H1 (cell line): ENCODE measurements around the gene PHLDA3. TPM values are rescaled to one million over a fixed set of nuclear protein-coding genes. Genes with fewer than 3 reads are reported as not detected.

Experiments
- CREB1 ChIP-seq: IDR thresholded peaks from 2 replicates; pipeline ENCODE4 v1.6.1; 2012; ENCODE audit warnings: inconsistent platforms
- EGR1 ChIP-seq: IDR thresholded peaks from 2 replicates; pipeline ENCODE4 v1.6.1; 2011; ENCODE audit warnings: low read depth, low read length, borderline replicate concordance
- EP300 ChIP-seq, 2 experiments: IDR thresholded peaks; 1 replicate in 1 of 2; 2 replicates in 1 of 2; pipeline ENCODE4 v1.6.1; 2011 to 2012; ENCODE audit warnings: low read depth in 2 of 2, low read length in 2 of 2, mild to moderate bottlenecking in 2 of 2, borderline replicate concordance in 1 of 2, inconsistent platforms in 1 of 2, moderate library complexity in 1 of 2
- MAX ChIP-seq: IDR thresholded peaks from 2 replicates; pipeline ENCODE4 v1.6.1; 2012; ENCODE audit warnings: inconsistent platforms
- POLR2A ChIP-seq, 2 experiments: IDR thresholded peaks; 1 replicate in 1 of 2; 2 replicates in 1 of 2; pipeline ENCODE4 v1.6.1; 2011; ENCODE audit warnings: low read depth in 2 of 2, low read length in 2 of 2, mild to moderate bottlenecking in 2 of 2; ENCODE audit errors: control extremely low read depth in 1 of 2
- RNF2 ChIP-seq: fragments of 200-900, 300-1000 bp; sonication (generic); IDR thresholded peaks from 2 replicates; pipeline ENCODE4 v1.7.1; 2016; ENCODE audit warnings: borderline replicate concordance, low read depth, mild to moderate bottlenecking, antibody characterized with exemption, low read length; ENCODE audit not compliant: poor library complexity, severe bottlenecking; ENCODE audit errors: missing control alignments
- SIN3A ChIP-seq, 2 experiments: IDR thresholded peaks in 1 of 2; conservative IDR thresholded peaks in 1 of 2; 2 replicates each; pipeline ENCODE4 v1.6.1; 2011 to 2012; ENCODE audit warnings: low read length in 2 of 2, improper control_type of control experiment in 1 of 2, low read depth in 1 of 2, mild to moderate bottlenecking in 1 of 2
- TBP ChIP-seq: IDR thresholded peaks from 2 replicates; pipeline ENCODE4 v1.6.1; 2011; ENCODE audit warnings: low read depth, low read length, improper control_type of control experiment
- YY1 ChIP-seq: IDR thresholded peaks from 2 replicates; pipeline ENCODE4 v1.6.1; 2011; ENCODE audit warnings: low read depth, mild to moderate bottlenecking, low read length
- ZNF274 ChIP-seq: IDR thresholded peaks from 2 replicates; pipeline ENCODE4 v1.7.0; 2012; ENCODE audit warnings: low read length, borderline replicate concordance; ENCODE audit errors: extremely low read depth
- polyA plus RNA-seq, 7 experiments: library from polyadenylated mRNA; depleted of rRNA in 3 of 7; stranded (reverse) in 5 of 7; unstranded in 2 of 7; fragments of >200 nt in 5 of 7; fragments of 200-250 nt in 2 of 7; gene quantifications; 1 replicate in 5 of 7; 2 replicates in 1 of 7; 4 replicates in 1 of 7; pipeline versions ENCODE4 v1.2.1 to v1.2.3, GENCODE V29; 2011 to 2013; ENCODE audit warnings: missing spikeins in 2 of 7, mixed read lengths in 2 of 7
- total RNA-seq: library from RNA; stranded (reverse); fragmentation: NEBNext Ultra II Directional; extraction: Animal tissue kit (Norgen Biotek cat#: 25700); gene quantifications from 2 replicates; pipeline ENCODE4 v1.2.1, GENCODE V29; 2021
- TF ChIP-seq, protein P1 (sequence below), 3 experiments: IDR thresholded peaks; 1 replicate in 2 of 3; 2 replicates in 1 of 3; pipeline versions ENCODE4 v1.5.1 to v1.6.1; 2011; ENCODE audit warnings: low read length in 3 of 3, mild to moderate bottlenecking in 3 of 3, inconsistent platforms in 2 of 3, low read depth in 1 of 3, moderate library complexity in 1 of 3; ENCODE audit not compliant: insufficient read depth in 1 of 3; ENCODE audit errors: control extremely low read depth in 1 of 3

PHLDA3 gene
- total and polyA plus RNA-seq, 2 of the 8 experiments (the other 6 are each of a cell fraction or from before 2014, with no cell fraction given) = 25.5 to 27.5 TPM

DNA sequence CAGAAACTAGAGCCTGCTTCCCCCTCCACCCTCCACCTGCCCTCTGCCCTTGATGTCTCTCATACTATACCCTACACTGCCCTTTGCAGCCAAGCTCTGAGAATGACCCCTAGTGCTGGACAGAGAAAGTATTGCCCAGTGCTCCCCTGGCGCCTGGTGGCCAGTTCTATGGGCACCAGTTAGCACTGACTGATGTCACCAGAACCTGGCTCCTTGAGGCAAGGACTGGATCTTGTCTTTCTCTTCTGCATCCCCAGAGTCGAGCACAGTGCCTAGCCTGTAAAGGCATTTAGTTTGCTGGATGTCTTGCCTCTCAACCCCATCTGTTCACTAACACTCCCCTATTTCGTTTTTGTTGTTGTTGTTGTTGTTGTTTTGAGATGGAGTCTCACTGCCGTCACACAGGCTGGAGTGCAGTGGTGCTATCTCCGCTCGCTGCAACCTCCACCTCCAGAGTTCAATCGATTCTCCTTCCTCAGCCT lies 5.9 kb downstream of the PHLDA3 start (continued):
- TF ChIP-seq RNF2 (no peak), ZNF274 (no peak), MAX (no peak), TBP (no peak), YY1 (0 out of 2 replicates have a peak, but pooled peaks have one; percentile 21), POLR2A (IDR thresholded peaks at IDR 0.05; ENCODE audit: control extremely low read depth in 1 of 2, low read depth in 2 of 2, low read length in 2 of 2) (peak in 1 of 2 experiments; percentile 70; a peak in 2 of 3 replicates), EP300 (IDR thresholded peaks at IDR 0.05; ENCODE audit: borderline replicate concordance in 1 of 2, low read depth in 2 of 2, low read length in 2 of 2) (no peak), SIN3A (conservative IDR thresholded peaks at IDR 0.05 in 1 of 2, IDR thresholded peaks at IDR 0.05 in 1 of 2; ENCODE audit: low read depth in 1 of 2, low read length in 2 of 2) (no peak), EGR1 (no peak), CREB1 (no peak)
- TF ChIP-seq, protein P1, sequence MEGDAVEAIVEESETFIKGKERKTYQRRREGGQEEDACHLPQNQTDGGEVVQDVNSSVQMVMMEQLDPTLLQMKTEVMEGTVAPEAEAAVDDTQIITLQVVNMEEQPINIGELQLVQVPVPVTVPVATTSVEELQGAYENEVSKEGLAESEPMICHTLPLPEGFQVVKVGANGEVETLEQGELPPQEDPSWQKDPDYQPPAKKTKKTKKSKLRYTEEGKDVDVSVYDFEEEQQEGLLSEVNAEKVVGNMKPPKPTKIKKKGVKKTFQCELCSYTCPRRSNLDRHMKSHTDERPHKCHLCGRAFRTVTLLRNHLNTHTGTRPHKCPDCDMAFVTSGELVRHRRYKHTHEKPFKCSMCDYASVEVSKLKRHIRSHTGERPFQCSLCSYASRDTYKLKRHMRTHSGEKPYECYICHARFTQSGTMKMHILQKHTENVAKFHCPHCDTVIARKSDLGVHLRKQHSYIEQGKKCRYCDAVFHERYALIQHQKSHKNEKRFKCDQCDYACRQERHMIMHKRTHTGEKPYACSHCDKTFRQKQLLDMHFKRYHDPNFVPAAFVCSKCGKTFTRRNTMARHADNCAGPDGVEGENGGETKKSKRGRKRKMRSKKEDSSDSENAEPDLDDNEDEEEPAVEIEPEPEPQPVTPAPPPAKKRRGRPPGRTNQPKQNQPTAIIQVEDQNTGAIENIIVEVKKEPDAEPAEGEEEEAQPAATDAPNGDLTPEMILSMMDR (IDR thresholded peaks at IDR 0.05; ENCODE audit: control extremely low read depth in 1 of 3, insufficient read depth in 1 of 3, low read depth in 1 of 3, low read length in 3 of 3) = peak; percentile 52 to 91 (median 68)
- TF ChIP-seq, all 59 proteins: peak for 5
